ENCODE measurements around the gene EML6.

- no peak for TF ChIP-seq CTCF (conservative IDR thresholded peaks at IDR 0.05 in 1 of 2, IDR thresholded peaks at IDR 0.05 in 1 of 2; ENCODE audit: low read depth in 1 of 2, low read length in 2 of 2)
- no peak for TF ChIP-seq EZH2 (IDR thresholded peaks at IDR 0.05; ENCODE audit: low read length, missing control alignments)
Measured at GRCh38 chr2:54952425-54952824, 229.0 kb downstream of the EML6 start.

Data from fibroblast of lung (primary cell).